ENCODE measurements around the gene TMEM109.

TMEM109 gene

GRCh38 chr11:60934124-60934789, 20.3 kb downstream of the TMEM109 start:
- no peak for DNase-seq (ENCODE audit: low spot score)
- no peak overlapping the region for H3K4me3 ChIP-seq
- no peak for TF ChIP-seq CTCF (IDR thresholded peaks at IDR 0.05)
- H3K27ac ChIP-seq, result no peak overlapping the region

- no peak for TF ChIP-seq CTCF (IDR thresholded peaks at IDR 0.05)
- no peak for DNase-seq (ENCODE audit: low spot score)
- Histone ChIP-seq H3K4me3 (no peak overlapping the region), H3K27ac (no peak overlapping the region)
Measured at GRCh38 chr11:60934790-60935605, 21.0 kb downstream of the TMEM109 start.

- no peak for DNase-seq (ENCODE audit: low spot score)
- TF ChIP-seq CTCF (IDR thresholded peaks at IDR 0.05), result no peak
- Histone ChIP-seq H3K4me3 (no peak overlapping the region), H3K27ac (no peak overlapping the region)
Measured at GRCh38 chr11:60935676-60936442, 21.9 kb downstream of the TMEM109 start.

- TF ChIP-seq CTCF (IDR thresholded peaks at IDR 0.05), result no peak
- Histone ChIP-seq H3K27ac (peak overlapping the region in 1 of 2 donors; percentile 41), H3K4me3 (no peak overlapping the region)
- no peak for DNase-seq (ENCODE audit: low spot score)
Measured at GRCh38 chr11:60936467-60937143, 22.6 kb downstream of the TMEM109 start.

GRCh38 chr11:60937144-60937527, 23.2 kb downstream of the TMEM109 start:
- Histone ChIP-seq H3K27ac (peak overlapping the region in 1 of 2 donors; percentile 41), H3K4me3 (no peak overlapping the region)
- DNase-seq (ENCODE audit: low spot score), result no peak
- TF ChIP-seq CTCF (IDR thresholded peaks at IDR 0.05), result no peak

- H3K27ac ChIP-seq, result no peak overlapping the region
- TF ChIP-seq CTCF (IDR thresholded peaks at IDR 0.05), result no peak
- DNase-seq (ENCODE audit: low spot score), result no peak
- no peak overlapping the region for H3K4me3 ChIP-seq
Measured at GRCh38 chr11:60937811-60938210, 23.9 kb downstream of the TMEM109 start.
